Measurements from ENCODE around the gene SLC38A2. TPM values are rescaled to one million over a fixed set of nuclear protein-coding genes. Genes with fewer than 3 reads are reported as not detected.

Gene SLC38A2
- total RNA-seq, 1 donor from 2014 or later, result 387 TPM

DNA sequence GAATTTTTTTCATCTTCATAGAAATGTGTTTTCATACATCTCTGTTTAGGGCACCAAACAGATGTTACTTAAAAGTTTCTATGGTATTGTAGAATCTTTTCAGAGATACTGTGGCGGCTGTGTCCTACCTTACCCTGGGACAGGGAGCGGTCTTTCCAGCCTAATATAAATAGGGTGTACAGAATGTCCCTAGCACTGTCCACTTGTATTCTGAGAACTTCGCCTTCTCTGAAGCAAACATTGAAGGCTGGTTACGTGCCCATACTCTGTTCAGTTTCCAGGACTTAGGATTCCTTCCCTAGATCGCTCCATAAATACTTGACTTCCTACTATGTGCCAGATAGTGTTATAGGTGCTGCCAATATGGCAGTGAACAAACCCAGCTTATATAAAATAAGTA lies 24.3 kb upstream of the SLC38A2 start:
- DNase-seq (ENCODE audit: extremely low read depth, low read depth, low spot score), result no peak

DNA sequence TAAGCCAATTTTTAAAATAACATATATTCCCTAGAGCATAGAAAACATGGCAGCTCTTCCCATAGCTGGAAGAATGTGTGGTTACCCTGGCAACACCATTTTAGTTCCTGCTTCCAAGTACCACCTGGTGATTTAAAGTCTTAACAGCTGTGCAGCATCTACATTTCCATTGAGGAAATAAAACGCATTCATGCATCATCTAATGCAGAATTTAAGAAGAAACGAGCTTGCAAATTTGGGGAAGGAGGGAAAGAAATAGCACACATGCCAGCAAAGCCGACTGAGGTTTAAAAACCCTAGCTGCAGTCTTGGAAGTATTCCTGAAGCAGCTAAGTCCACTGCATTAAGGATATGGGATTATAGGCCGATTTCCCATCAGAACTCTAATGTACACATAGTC lies 22.8 kb upstream of the SLC38A2 start:
- no peak for DNase-seq (ENCODE audit: extremely low read depth, low read depth, low spot score)

DNA sequence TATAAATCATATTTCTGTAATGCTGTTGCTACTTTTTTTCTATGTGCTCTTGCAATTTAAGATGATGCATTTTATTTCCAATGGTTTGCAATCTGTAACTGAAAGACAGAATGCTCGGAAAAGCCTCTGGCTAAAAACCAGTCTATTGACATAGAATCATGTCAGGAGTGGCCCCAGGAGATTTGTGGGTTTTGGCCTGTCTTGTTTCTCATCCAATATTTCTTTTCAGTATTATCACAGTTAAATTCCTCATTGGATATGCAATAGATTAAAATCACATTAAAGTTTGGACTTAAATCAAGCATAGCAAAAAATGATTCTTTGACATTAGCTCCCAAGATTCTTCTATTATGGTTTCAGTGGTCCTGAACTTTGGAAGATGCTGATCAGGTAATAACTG lies 19.1 kb upstream of the SLC38A2 start:
- DNase-seq (ENCODE audit: extremely low read depth, low read depth, low spot score), result no peak

DNA sequence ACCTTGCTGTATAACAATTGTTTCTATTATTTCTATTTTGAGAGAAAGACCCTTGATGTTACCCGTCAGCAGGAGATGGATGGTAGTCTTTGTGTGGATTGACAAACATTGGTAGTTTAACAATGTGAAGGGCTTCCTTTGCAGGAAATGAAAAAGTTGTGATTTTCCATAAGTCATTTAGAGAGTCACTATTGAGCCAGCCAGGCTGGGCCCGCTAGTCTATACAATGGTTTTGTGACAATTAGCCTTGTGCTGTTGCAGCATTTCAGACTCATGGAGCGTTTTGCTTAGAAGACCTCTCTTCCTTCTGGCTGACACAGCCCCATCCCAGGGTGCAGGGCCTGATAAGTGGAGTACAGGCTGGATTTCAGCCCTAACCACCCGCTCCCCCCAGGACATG lies 18.3 kb upstream of the SLC38A2 start:
- no peak for DNase-seq (ENCODE audit: extremely low read depth, low read depth, low spot score)

DNA sequence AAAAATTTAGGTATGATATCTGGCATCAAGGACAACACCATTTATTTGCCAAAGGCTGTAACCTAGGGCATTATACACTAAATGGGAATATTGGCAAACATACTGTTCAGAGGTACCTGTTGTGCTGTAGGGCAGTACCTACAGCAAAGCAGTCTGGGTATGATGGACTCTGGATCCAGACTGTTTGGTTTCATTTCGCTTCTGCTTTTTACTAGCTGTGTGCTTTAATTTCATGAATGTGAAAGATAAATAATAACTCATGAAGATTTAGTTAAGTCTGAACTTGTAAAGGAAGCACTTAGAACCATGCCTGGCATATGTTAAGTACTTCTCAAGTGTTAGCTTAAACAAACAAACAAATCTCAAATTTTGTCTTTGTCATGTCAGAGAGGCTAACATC lies 17.7 kb upstream of the SLC38A2 start:
- no peak for DNase-seq (ENCODE audit: extremely low read depth, low read depth, low spot score)

DNA sequence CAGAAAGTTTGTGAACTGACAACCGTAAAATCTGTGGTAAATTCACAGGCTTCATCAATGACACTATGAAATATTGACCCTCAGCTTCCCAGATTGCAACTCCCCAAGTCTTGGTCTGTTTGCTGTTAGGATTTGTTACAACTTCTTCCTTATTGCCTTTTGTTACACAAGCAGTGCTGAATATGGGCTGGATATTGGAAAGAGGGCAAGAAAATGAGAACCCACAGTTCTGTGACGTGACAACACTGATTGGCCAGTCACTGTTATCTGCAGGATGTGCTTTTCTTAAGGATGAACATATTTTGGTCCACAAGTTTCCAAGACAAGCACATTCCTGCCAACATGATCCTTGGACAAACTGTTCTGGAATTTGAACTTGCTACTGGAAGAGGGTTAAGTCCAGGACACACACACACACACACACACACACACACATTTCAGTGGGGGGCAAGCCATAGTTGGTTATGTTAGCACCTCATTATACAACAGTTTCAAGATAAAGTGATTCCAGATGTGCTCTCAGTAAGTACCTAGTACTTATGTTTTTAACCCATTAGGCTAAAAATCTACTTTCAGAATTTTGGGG lies 16.6 kb upstream of the SLC38A2 start:
- DNase-seq (ENCODE audit: extremely low read depth, low read depth, low spot score), result no peak

DNA sequence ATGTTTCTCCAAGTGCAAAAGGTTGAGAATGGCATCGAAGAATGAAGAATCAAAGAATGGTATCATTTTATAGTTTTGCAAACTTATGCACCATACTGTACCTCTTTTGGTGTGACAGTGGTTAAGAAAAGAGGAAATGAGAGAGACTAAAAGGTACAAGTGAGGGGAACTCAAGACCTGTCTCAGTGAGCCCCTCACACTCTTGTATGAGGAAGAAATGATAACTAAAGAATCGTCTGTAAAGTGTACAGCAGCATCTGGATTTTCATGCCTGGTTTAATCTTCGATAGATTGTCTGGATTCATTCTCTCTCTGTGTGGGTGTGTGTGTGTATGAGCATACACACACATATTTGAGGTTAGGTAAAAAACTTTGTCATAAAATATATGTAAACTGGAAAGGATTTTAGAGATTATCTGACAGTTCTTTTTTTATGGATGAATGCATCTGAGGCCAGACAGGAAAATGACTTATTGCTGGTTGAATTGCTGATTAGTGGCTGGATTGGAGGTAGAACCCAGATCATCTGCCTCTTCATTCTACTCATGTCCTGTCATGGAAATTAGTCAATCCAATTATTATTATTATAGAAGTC lies 16.0 kb upstream of the SLC38A2 start:
- DNase-seq (ENCODE audit: extremely low read depth, low read depth, low spot score), result no peak

DNA sequence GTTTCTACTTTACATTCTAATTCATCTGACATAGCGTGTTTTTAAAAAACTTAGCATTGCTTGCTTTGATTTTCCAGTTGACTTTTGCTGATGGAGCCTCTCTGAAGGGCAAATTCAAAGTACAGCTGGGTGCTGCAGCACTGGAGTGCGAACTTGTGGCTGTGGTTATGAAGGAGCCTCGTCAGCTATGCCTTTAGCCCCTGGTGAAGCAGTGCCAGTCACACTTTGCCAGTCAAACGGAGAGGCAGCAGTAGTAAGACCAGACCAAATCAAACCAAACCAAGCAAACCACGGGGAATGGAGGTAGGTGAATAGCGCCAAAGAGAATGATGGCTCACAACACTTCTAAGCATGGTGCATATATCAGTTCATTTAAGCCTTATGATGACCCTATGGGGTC lies 15.1 kb upstream of the SLC38A2 start:
- DNase-seq (ENCODE audit: extremely low read depth, low read depth, low spot score), result no peak

DNA sequence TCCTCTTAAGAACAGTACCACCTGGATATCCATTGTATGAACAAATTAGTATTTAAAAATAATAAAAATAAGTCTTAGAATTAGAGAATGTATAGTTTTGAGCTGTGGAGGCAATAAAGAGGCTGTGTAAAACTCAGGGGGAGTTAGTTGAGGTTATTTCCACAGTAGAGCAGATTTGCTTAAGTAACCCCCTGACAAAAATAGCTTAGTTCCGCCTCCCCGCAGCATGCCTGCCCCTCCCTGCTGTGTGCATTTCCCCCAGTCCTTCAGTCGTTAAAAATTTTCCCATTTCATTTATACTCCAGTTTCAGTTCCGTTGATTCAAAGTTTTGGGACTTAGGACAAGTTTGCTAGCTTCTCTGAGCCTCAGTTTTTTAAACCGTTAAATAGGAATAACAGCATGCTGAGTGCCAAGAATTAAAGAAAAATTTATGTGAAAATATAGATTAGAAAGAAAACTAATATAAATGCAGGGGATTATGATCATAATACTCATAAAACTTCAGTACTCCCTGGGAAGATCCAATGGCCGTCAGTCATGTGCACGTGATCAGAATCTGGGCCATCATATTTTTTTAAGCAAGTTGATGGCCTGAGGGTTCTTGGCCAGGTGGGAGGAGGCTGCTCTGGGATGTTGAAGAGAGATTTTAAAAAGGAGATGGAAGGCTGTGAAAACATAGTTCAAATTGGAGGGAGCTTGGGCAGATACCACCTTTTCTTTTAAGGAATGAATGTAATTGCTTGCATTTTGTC lies 14.5 kb upstream of the SLC38A2 start:
- no peak for DNase-seq (ENCODE audit: extremely low read depth, low read depth, low spot score)

DNA sequence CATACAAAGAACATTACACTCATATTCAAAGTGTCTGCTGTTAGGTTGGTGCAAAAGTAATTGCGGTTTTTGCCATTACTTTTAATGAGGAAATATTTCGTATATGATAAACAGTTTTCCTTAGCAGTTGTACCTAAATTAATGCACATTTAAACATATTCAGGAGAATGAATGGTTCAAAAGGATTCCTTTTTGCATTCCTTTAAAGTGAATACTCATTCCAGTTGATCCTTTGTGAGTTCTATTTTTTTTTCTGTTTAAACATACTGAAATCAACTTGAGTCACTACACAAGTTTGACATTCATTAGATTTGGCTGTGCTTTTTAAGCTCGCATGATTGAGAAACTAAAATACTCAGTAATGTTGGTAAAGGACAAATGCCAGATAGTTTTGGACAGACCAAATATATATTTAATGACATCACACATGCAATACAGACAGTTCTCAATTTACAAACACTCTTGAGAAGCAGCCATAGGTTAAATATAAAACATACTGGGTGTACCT lies 13.8 kb upstream of the SLC38A2 start:
- DNase-seq (ENCODE audit: extremely low read depth, low read depth, low spot score), result no peak

DNA sequence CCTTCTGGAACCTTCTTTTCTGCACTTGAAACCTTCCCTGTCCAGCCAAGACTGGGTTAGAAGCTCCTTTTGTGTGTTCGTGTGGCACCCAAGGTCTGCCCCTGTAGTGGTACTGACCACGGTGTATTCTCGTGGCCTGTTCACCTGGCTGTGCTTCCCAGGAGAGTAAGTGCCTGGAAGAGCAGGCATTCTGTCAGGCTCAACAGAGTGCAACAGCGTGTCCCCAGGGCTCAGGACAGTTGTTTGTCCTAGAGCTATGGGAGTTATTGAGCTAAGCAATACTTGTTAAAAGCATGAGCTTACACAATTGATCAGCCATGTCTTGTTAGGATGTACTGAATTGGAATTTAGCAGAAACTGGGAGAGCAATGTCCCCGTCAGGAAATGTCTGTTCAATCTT lies 12.9 kb upstream of the SLC38A2 start:
- DNase-seq (ENCODE audit: extremely low read depth, low read depth, low spot score), result no peak

DNA sequence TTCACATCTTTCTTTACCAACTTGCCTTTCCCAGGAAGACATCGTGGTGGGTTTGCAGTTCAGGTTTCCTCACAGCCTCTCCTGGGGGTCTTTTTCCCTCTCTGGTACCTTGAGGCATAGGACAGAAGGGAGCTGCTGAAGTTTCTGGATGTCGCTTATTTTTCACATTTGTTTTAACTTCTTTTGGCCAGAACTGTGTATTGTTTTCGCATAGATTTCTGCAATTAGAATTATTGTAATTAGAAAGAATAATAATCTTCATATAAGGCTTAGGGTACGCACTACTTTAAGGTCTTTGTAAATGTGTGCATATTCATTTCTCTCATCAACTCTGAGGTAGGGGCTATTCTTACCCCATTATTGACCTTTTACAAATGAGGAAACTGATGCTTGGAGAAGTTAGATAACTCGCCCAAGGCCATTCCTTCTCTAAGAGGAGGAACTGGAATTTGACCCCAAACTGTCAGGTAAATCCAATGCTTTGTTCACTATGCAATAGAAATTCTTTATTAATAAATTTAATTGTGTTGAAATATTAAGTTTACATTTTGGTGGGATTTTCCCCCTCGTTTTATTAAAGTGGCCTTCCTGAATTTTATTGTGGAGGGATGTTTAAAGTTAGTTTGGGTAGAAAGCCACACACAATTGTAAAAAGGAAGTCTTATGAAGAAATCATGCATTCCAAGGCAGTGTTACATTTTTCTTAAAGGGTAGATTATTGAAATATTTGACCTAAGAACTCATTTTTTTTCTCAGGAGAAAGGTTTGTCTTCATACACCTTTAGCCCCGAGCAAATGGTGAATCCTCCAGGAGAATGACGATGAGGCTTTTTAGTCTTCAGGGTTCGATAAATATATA lies 12.1 kb upstream of the SLC38A2 start:
- DNase-seq (ENCODE audit: extremely low read depth, low read depth, low spot score), result no peak

DNA sequence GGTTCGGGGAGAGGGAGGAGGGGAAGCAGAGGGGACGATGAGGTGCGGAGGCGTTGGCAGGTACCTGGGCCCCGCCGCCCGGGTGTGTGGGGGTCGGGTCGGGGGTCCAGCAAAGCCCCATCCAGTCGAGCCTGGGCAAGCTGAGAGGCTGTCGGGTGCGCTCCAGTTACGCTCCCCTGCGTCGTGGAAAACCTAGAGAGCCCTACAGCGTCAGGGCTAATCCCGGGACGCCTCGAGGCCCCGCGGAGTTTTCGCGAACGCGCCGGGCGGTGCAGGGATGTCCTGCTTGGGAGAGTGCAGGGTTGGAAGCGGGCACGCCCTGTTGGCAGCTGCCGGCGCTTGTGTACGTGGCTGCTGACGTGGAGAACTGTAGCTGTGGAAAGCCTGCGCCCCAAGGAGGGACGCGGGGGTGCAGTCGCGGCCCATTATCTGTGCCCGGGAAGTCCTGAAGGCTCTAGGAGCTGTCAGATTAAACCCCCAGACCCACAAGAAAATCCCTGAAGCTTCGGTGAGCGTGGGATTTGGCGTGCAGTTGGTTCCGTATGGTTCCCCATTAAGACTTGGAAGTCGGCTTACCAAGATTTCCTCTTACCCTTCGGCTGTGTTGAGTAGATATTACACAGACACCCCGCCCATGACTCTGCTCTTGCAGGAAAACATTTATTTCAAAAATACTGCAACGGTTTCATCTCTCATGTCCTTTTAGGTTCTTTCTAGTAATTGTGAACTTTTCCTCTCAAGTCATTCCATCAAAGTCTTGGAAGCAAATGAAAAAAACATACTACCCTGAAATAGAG lies 11.3 kb upstream of the SLC38A2 start:
- DNase-seq (ENCODE audit: extremely low read depth, low read depth, low spot score), result no peak

DNA sequence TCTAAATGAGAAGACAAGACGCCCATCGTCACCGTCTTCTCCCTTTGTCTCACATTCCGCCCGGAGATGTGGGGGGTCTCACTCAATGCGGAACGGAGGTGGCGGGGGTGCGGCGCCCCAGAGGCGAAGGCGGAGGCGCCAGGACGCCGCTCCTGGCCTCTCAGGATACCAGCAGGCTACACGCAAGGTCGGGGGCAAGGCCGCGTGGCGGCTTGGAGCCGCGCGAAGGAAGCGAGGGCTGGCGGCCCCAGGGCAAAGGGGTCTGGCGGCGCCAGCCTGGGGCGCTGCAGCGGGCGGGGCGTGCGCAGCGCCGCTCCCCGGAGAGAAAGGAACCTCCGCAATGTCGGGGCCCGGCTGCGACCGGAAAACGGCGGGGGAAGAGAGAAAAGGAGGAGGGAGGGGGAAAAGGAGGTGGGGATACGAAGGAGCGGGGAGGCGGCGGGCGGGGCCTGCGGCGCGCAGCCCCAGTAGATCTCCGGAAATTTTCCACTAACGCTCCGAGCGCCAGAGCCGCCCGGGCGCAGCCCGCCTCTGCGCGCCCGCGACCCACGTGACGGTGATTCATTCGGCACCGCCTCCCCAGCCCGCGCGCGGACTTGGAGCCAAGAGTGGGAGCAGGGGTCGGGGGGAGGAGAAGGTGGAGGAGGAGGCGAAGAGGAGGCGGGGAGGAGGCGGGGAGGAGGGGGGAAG lies 10.5 kb upstream of the SLC38A2 start:
- no peak for DNase-seq (ENCODE audit: extremely low read depth, low read depth, low spot score)

DNA sequence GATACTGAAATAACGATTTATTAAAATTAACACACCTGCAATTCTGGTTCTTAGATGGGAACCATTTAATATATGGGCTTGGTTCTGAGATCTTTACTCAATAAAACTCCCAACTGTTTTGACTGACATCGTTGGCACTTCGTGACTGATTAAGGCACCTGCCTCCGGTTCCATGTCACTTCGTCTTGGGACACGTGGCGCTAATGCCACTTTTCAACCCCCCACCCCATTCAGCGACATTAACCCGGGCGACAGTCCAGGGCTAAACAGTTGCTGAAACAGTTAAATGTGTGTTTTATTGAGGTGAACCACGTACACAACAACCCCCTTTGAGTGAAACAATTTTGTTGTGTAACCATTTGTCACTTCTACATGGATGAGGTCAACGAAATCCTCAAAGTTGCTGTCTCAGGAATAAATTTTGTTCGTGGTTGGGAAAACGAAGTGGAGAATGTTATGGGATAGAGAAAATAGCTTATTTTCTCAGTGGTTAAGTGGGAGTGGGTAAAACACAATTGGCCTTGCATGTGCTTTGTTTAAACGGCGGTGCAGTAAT lies 9.9 kb upstream of the SLC38A2 start:
- DNase-seq (ENCODE audit: extremely low read depth, low read depth, low spot score), result no peak

DNA sequence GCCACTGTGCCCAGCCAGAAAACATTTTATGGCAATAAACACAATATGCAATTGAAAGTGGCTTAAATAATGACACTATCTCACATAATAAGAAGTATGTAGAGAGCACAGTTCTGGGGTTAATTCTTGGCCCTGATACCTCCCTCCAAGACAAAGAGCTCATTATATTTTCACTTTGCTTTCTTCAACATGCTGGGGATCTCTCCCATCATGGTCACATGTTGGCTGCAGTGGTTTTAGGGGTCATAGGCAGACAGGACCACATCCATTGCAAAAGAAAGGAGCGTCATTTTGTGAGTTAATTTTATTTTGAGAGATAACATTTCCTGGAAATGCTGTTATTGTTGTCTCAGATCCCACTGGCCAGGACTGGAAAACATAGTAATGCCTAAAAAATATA lies 8.3 kb upstream of the SLC38A2 start:
- no peak for DNase-seq (ENCODE audit: extremely low read depth, low read depth, low spot score)

DNA sequence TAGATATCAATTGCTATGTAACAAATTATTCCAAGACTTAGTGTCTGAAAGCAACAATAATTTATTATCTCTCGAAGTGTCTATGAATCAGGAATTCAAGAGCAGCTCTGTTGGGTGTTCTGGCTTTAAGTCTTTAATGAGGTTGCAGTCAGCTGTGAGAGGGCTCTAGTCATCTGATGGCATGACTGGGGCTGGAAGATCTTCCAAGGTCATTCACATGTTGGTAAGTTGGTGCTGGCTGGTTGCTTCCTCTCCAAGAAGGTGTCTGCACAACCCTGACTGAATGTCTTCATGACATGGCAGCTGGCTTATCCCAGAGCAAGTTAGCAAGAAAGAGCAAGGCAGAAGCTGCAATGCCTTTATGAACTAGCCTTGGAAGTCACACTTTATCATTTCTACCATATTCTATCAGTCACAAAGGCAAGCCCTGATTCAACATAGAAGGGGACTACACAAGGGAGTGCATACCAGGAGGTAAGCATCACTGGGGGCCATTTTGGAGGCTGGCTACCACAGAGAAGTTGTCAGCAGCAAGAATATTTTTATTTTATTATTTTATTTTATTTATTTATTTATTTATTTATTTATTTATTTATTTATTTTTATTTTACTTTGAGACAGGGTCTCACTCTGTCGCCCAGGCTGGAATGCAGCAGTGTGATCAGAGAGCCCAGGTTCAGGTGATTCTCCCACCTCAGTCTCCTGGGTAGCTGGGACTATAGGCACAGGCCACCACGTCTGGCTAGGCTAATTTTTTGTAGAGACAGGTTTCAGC lies 7.6 kb upstream of the SLC38A2 start:
- no peak for DNase-seq (ENCODE audit: extremely low read depth, low read depth, low spot score)

DNA sequence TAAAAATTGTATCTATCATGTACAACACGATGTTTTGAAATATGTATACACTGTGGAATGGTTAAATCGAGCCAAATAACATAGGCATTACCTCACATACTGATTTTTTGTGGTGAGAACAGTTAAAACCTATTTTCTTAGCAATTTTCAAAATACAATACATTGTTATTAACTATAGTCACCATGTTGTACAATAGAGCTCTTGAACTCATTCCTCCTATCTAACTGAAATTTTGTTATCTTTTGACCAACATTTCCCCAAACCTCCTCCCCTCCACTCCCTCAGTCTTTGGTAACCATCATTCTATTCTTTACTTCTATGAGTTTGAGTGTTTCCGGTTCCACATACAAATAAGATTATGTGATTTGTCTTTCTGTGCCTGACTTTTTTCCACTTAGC lies 6.8 kb upstream of the SLC38A2 start:
- DNase-seq (ENCODE audit: extremely low read depth, low read depth, low spot score), result no peak

DNA sequence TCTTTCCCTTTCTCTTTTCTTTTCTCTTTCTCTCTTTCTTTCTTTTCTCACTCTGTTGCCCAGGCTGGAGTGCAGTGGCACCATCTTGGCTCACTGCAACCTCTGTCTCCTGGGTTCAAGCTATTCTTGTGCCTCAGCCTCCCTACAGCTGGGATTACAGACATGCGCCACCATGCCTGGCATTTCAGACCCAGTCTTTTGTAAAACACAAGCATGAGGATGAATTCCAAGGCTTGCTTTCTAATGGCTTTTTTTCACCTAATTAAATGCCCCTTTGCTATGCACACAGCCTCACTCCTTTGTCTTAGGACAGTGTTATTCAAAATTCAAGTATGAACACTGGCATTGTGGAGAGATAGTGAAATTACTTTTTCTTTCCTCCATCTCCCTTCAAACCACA lies 6.0 kb upstream of the SLC38A2 start:
- no peak for DNase-seq (ENCODE audit: extremely low read depth, low read depth, low spot score)
